Skeletal muscle satellite cell (primary cell): ENCODE measurements around the gene TDG.

Experiments used
- H3K27me3 ChIP-seq: 2 replicates; pipeline ENCODE4 v1.7.0; 2013; ENCODE audit warnings: low read length; ENCODE audit not compliant: control insufficient read depth, insufficient read depth
- H3K36me3 ChIP-seq: 2 replicates; pipeline ENCODE4 v1.7.0; 2013; ENCODE audit warnings: mild to moderate bottlenecking, control low read depth, low read length; ENCODE audit not compliant: insufficient read depth
- H3K4me1 ChIP-seq: 2 replicates; pipeline ENCODE4 v1.7.0; 2013; ENCODE audit warnings: low read length; ENCODE audit not compliant: control insufficient read depth, insufficient read depth
- H3K4me2 ChIP-seq: 2 replicates; pipeline ENCODE4 v1.7.0; 2013; ENCODE audit warnings: mild to moderate bottlenecking, low read length
- H3K4me3 ChIP-seq: 2 replicates; pipeline ENCODE4 v1.7.0; 2013; ENCODE audit warnings: low read length
- H3K9ac ChIP-seq: 2 replicates; pipeline ENCODE4 v1.7.0; 2013; ENCODE audit warnings: mild to moderate bottlenecking, low read depth, low read length, moderate library complexity
- H3K9me3 ChIP-seq: replicated peaks from 2 replicates; pipeline ENCODE4 v1.7.0; 2013; ENCODE audit warnings: mild to moderate bottlenecking, control low read depth, low read length

Gene TDG

DNA sequence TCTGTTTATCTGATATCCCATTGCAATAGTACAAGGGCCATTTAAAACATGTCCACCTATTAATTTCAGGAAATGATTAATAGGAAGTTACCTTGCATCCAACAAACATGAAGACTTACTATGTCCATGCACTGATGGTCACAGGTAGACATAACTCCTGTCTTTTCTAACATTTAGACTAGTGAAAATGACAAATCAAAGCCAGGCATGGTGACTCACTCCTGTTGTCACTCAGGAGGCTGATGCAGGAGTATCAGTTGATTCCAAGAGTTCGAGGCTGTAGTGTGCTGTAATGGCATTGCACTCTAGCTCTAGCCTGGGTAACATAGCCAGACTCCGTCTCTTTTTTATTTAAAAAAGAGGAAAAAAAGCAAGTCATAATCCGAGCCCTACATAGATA is 20.7 kb upstream of the TDG start:
- H3K36me3 ChIP-seq: peaks cover 99% of the 10 kb centered on the region
- no peak overlapping the region for H3K4me3 ChIP-seq
- no peaks in the 10 kb centered on the region for H3K9me3 ChIP-seq
- H3K4me1 ChIP-seq: no peaks in the 10 kb centered on the region
- H3K9ac ChIP-seq: no peak overlapping the region
- H3K4me2 ChIP-seq: no peak overlapping the region
- H3K27me3 ChIP-seq: no peaks in the 10 kb centered on the region

DNA sequence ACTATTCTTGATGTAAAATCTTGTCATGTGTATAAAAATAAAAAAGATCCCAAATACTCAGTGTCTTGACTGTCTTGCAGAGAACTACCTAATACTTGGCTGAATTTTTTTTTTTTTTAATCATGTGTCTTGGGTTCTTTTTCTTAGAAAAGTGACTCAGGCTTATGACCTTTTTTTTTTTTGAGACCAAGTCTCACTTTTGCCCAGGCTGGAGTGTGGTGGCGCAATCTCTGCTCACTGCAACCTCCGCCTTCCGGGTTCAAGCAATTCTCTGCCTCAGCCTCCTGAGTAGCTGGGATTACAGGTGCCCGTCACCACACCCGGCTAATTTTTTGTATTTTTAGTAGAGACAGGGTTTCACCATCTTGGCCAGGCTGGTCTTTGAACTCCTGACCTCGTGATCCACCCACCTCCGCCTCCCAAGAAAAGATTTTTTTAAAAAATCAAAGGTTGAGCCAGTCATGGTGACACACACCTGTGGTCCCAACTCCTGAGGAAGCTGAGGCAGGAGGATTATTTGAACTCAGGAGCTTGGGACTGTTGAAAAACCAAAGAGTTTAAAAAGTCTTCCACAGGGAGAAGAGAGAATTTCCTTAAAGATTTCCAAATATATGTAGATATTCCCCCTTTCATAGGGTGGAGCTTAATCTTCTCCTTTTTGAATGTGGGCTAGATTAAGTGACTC is 17.7 kb upstream of the TDG start:
- H3K4me3 ChIP-seq: no peak overlapping the region

DNA sequence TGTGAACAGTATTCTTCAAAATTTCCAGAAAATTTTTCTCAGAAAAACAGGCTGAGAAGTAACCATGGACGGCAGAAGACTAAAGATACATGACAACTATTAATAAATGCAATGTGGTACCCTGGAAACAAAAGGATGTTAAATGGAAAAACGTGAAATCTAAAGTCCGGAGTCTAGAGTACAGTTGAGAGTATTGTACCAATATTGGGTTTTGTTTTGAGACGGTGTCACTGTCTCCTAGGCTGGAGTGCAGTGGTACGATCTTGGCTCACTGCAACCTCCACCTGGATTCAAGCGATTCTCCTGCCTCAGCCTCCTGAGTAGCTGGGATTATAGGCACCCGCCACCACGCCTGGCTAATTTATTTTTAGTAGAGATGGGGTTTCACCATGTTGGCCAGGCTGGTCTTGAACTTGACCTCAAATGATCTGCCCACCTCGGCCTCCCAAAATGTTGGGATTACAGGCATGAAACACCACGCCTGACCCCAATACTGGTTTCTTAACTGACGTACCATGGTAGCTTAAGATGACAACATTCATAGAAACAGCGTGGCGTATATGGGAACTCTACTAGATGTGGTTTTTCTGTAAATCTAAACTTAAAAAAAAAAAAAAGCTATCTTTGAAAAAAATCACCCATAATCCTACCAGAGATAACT is 16.8 kb upstream of the TDG start:
- Histone ChIP-seq H3K27me3 (no peaks in the 10 kb centered on the region), H3K4me1 (no peaks in the 10 kb centered on the region), H3K9me3 (no peaks in the 10 kb centered on the region), H3K9ac (no peak overlapping the region), H3K4me2 (no peak overlapping the region), H3K36me3 (peaks cover 99% of the 10 kb centered on the region), H3K4me3 (no peak overlapping the region)

More for the DNA sequence above, 17.7 kb upstream of the TDG start:
- Histone ChIP-seq H3K4me2 (no peak overlapping the region), H3K27me3 (no peaks in the 10 kb centered on the region), H3K9me3 (no peaks in the 10 kb centered on the region), H3K4me1 (no peaks in the 10 kb centered on the region), H3K36me3 (peaks cover 99% of the 10 kb centered on the region), H3K9ac (no peak overlapping the region)

DNA sequence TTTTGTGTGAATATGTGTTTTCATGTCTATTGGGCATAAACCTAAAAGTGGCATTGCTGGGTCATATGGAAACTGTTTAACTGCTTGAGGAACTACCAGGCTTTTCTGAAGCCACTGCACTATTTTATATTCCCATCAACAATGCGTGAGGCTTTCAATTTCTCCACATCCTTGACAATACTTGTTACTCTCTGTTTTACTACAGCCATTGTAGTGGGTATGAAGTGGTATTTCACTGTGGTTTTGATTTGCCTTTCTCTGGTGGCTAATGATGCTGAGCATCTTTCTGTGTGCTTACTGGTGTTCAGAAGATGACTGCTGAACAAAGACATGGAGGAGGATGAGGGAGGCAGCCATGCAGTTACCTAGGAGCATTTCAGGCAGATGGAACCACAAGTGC is 13.2 kb upstream of the TDG start:
- Histone ChIP-seq H3K27me3 (no peaks in the 10 kb centered on the region), H3K9me3 (no peaks in the 10 kb centered on the region), H3K9ac (no peak overlapping the region), H3K4me1 (peaks cover 9% of the 10 kb centered on the region), H3K4me2 (no peak overlapping the region), H3K4me3 (no peak overlapping the region), H3K36me3 (peaks cover 73% of the 10 kb centered on the region)

DNA sequence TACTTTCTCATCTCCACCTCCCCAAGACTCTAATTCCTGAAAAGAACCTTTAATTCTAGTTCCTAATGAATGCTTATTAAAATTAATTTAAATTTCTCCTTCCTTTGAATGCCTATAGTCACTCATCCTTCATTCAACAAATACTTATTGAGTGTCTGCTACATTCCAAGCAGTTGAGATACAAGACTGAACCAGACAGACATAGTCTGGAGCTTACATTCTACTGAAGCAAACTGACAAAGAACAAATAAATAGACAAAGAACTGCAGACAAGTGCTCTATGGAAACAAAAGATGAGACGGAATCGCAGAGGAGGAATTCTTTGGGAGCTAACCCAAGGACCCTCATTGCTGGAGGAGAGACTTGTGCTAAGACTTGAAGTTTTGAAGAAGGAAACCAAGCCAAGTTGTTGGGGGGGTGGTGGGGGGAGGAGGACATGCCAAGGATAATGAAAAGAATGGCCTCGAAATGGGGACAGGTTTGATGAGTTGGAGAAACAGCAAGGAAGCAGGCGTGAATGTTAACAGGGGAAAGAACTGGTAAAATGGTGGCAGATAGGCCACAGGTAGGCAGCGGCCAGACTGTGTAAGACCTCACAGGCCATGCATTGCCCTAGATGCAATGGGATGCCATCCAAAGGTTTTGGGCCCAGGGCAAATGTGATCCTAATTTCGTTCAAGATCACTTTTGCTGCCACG is 9.7 kb upstream of the TDG start:
- Histone ChIP-seq H3K4me2 (peak overlapping the region; percentile 97), H3K36me3 (peaks cover 40% of the 10 kb centered on the region), H3K9me3 (no peaks in the 10 kb centered on the region), H3K9ac (peak overlapping the region; percentile 90), H3K4me3 (peak overlapping the region; percentile 99), H3K4me1 (peaks cover 17% of the 10 kb centered on the region), H3K27me3 (no peaks in the 10 kb centered on the region)

DNA sequence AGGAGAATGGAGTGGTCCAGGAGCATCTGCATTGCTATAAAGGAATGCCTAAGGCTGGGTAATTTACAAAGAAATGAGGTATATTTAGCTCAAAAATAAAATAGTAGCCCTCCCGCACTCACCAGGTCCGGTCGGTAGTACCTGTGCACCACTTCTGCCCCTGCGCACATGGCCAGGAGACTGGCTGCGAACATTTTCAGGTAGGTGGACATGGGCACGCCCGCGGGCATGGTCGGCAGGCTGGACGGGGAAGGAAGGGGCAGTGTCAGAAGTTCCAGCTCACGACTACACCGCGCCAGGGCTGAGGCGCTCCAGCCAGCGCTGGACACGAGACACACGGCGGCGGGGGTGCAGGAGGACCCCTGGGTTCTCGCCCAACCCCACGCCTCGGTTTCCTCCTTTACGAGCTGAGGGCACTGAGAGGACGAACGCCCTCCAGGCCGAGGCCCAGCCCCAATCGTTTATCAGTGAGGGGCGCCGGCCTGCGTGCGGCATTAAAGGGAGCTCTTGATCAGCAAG is 9.1 kb upstream of the TDG start:
- no peaks in the 10 kb centered on the region for H3K27me3 ChIP-seq
- peaks cover 34% of the 10 kb centered on the region for H3K36me3 ChIP-seq
- peak overlapping the region; percentile 90 for H3K9ac ChIP-seq
- no peaks in the 10 kb centered on the region for H3K9me3 ChIP-seq
- peak overlapping the region; percentile 97 for H3K4me2 ChIP-seq
- H3K4me1 ChIP-seq: peaks cover 17% of the 10 kb centered on the region
- H3K4me3 ChIP-seq: peak overlapping the region; percentile 99

DNA sequence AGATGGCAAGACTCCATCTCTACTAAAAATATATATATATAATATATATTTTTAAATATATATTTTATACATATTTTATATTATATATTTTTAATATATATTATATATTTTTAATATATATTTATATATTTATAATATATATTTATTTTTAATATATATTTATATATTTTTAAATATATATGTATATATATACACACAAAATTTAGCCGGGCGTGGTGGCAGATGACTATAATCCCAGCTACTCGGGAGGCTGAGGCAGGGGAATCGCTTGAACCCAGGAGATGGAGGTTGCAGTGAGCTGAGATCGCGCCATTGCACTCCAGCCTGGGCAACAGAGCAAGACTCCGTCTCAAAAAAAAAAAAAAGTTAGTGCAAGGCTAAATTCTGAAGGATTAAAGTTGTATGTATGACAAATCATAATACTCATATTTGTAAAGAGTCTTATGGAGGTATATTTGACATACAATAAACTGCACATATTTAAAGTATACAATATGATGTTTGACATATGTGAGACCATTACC is 7.7 kb upstream of the TDG start:
- Histone ChIP-seq H3K4me3 (peak overlapping the region; percentile 99), H3K36me3 (peaks cover 20% of the 10 kb centered on the region), H3K9ac (peak overlapping the region; percentile 90), H3K9me3 (no peaks in the 10 kb centered on the region), H3K4me1 (peaks cover 17% of the 10 kb centered on the region), H3K27me3 (no peaks in the 10 kb centered on the region), H3K4me2 (peak overlapping the region; percentile 97)

DNA sequence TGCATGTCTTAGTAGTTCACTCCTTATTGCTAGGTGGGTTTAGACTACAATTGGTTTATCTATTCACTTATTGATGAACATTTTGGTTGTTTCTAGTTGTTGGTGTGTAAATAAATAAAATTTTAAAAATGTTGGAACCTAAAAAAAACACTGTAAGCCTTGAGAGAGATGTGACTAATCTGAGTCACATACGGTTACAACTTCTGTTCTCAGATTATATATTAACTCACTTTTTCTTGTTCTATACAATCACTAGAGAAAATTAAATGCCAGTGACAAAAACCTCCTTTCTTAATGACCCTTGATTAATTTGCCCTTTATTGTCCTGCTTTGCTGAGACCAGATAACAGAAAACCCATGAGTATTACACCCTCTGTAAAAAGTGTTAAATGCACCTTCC is 7.1 kb upstream of the TDG start:
- H3K9me3 ChIP-seq: no peaks in the 10 kb centered on the region
- peaks cover 17% of the 10 kb centered on the region for H3K4me1 ChIP-seq
- no peak overlapping the region for H3K4me2 ChIP-seq
- no peak overlapping the region for H3K9ac ChIP-seq
- peaks cover 13% of the 10 kb centered on the region for H3K36me3 ChIP-seq
- no peak overlapping the region for H3K4me3 ChIP-seq
- no peaks in the 10 kb centered on the region for H3K27me3 ChIP-seq

DNA sequence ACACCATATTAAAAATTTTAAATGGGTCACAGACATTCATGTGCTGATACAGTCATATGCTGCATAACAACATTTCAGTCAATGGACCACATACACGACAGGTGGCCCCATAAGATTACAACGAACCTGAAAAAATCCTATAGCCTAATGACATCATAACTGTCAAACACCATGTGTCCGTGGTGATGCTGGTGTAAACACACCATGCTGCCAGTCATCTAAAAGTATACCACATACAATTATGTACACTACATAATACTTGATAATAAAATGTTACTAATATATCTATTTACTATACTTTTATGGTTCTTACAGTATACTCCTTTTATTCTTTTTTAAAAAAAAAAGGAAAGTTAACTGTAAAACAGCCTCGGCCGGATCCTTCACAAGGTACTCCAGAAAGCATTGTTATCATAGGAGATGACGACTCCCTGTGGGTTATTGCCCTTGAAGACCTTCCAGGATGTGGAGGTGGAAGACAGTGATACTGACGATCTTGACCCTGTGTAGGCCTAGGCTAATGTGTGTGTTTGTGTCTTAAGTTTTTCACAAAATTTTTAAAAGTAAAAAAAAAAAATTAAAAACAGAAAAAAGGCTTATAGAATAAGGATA is 5.0 kb upstream of the TDG start:
- H3K36me3 ChIP-seq: no peaks in the 10 kb centered on the region
- H3K27me3 ChIP-seq: no peaks in the 10 kb centered on the region
- peaks cover 20% of the 10 kb centered on the region for H3K4me1 ChIP-seq
- H3K9me3 ChIP-seq: no peaks in the 10 kb centered on the region
- no peak overlapping the region for H3K9ac ChIP-seq
- H3K4me3 ChIP-seq: no peak overlapping the region
- no peak overlapping the region for H3K4me2 ChIP-seq

DNA sequence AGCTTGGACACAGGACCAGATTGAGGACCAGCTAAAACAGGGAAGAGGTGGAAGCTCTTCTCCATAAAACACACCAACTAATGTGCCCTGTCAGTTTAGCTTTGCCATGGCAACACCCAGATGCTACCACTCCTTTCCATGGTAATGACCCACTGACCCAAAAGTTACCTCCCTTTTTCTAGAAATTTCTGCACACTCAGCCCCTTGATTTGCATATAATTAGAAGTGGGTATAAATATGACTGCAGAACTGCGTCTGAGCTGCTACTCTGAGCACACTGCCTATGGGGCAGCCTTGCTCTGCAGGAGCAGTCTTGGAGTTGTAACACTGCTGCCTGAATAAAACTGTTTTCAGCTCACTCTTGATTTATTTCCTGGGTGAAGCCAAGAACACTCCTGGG is 3.2 kb upstream of the TDG start:
- H3K4me1 ChIP-seq: peaks cover 14% of the 10 kb centered on the region
- H3K9ac ChIP-seq: no peak overlapping the region
- no peak overlapping the region for H3K4me2 ChIP-seq
- H3K4me3 ChIP-seq: no peak overlapping the region
- no peaks in the 10 kb centered on the region for H3K36me3 ChIP-seq
- H3K9me3 ChIP-seq: no peaks in the 10 kb centered on the region
- no peaks in the 10 kb centered on the region for H3K27me3 ChIP-seq

DNA sequence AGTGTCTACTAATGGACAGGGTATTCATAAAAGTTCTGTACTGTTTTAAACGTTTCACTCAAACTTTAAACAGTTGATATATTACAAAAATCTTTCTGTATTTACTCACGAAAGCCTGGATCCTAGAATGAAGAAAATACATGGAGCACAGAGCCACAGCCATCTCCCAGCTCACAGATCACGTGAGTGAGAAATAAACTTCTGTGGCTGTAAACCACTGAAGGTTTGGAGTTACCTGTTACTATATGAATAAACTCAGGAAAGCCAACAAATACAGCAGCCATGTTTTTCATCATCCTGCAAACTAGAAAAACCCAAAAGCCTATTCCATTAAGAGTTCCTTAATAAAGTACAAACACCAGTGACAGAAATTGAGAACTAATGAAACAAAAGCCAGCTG is 867 bp upstream of the TDG start:
- no peaks in the 10 kb centered on the region for H3K27me3 ChIP-seq
- H3K36me3 ChIP-seq: peaks cover 4% of the 10 kb centered on the region
- H3K9ac ChIP-seq: peak overlapping the region; percentile 98
- no peaks in the 10 kb centered on the region for H3K9me3 ChIP-seq
- peak overlapping the region; percentile 91 for H3K4me3 ChIP-seq
- H3K4me2 ChIP-seq: peak overlapping the region; percentile 90
- peaks cover 23% of the 10 kb centered on the region for H3K4me1 ChIP-seq
